Measurements from ENCODE around the gene P2RY2.

The P2RY2 gene

GRCh38 chr11:73246303-73246702 lies 28.2 kb downstream of the P2RY2 start:
- DNase-seq: no peak

GRCh38 chr11:73248526-73249185 lies 30.6 kb downstream of the P2RY2 start:
- DNase-seq: no peak

GRCh38 chr11:73249304-73249703 lies 31.2 kb downstream of the P2RY2 start:
- no peak for DNase-seq

GRCh38 chr11:73249853-73250783 lies 32.0 kb downstream of the P2RY2 start:
- DNase-seq: no peak

GRCh38 chr11:73252577-73253191 lies 34.6 kb downstream of the P2RY2 start:
- peak in 1 of 2 donors; percentile 7 for DNase-seq

- no peak for DNase-seq
Observed at GRCh38 chr11:73257342-73258103, 39.4 kb downstream of the P2RY2 start.

- DNase-seq: no peak
Observed at GRCh38 chr11:73258104-73259035, 40.3 kb downstream of the P2RY2 start.

- DNase-seq: no peak
Observed at GRCh38 chr11:73259406-73260126, 41.5 kb downstream of the P2RY2 start.

- DNase-seq: no peak
Observed at GRCh38 chr11:73260127-73260457, 42.0 kb downstream of the P2RY2 start.

- no peak for DNase-seq
Observed at GRCh38 chr11:73262851-73263495, 44.9 kb downstream of the P2RY2 start.

GRCh38 chr11:73263640-73264039 lies 45.6 kb downstream of the P2RY2 start:
- no peak for DNase-seq

- DNase-seq: no peak
Observed at GRCh38 chr11:73265278-73265810, 47.3 kb downstream of the P2RY2 start.

- DNase-seq: no peak
Observed at GRCh38 chr11:73265853-73266645, 48.0 kb downstream of the P2RY2 start.

- DNase-seq: no peak
Observed at GRCh38 chr11:73266646-73267020, 48.6 kb downstream of the P2RY2 start.

GRCh38 chr11:73267122-73267846 lies 49.2 kb downstream of the P2RY2 start:
- no peak for DNase-seq

- DNase-seq: no peak
Observed at GRCh38 chr11:73267906-73268540, 49.9 kb downstream of the P2RY2 start.

GRCh38 chr11:73268671-73269271 lies 50.7 kb downstream of the P2RY2 start:
- DNase-seq: no peak

- no peak for DNase-seq
Observed at GRCh38 chr11:73269459-73270015, 51.5 kb downstream of the P2RY2 start.
